HG02884 (cell line): ENCODE data around the gene SSH2.

Experiments used
- ATAC-seq: cut with Tn5 transposase; IDR thresholded peaks from one replicate; pipeline ENCODE4 v1.9.1; 2021; ENCODE audit warnings: mild to moderate bottlenecking, moderate library complexity; ENCODE audit not compliant: unreplicated experiment

SSH2 gene

DNA sequence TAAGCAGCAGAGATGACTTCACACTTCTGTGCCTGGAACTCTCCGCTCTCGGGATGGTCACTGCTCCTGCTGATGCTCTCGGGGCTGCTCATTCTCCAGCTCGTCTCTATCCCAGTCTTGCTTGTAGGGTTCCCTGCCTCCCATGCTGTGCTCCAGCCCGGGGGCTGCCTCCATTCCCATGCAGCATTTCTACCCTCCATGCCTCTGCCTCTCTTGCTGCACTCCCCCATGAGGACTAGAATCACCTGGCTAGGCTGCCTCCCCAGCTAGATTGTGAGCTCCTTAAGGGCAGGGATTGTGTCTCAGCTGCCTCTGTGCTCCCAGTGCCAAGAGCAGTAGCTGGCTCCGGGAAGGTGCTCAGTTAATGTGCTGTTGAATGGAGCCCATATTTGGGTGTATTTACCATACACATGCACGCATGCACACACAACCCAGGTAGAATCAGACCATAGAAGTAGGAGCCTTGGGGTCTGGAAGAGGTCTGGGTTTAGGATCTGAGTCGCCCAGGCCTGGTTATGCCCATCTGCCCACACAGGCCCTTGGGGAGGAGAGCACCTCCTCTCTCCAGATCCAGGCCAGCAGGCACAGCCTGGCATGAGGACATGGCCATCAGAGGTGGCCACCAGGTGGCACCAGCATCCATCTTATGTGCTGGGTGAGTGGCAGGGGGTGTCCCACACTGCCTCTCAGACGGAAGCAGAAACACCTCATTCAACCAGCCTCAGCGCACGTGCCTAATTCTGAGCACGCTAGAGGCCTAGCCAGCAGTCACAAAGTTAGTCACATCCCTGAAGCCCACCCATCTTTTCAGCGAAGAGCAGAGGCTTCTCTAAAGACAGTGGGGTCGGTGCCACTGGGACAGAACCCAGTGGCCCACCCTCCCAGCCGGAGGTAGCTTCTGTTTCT lies 349.9 kb downstream of the SSH2 start:
- ATAC-seq = peak; percentile 78

DNA sequence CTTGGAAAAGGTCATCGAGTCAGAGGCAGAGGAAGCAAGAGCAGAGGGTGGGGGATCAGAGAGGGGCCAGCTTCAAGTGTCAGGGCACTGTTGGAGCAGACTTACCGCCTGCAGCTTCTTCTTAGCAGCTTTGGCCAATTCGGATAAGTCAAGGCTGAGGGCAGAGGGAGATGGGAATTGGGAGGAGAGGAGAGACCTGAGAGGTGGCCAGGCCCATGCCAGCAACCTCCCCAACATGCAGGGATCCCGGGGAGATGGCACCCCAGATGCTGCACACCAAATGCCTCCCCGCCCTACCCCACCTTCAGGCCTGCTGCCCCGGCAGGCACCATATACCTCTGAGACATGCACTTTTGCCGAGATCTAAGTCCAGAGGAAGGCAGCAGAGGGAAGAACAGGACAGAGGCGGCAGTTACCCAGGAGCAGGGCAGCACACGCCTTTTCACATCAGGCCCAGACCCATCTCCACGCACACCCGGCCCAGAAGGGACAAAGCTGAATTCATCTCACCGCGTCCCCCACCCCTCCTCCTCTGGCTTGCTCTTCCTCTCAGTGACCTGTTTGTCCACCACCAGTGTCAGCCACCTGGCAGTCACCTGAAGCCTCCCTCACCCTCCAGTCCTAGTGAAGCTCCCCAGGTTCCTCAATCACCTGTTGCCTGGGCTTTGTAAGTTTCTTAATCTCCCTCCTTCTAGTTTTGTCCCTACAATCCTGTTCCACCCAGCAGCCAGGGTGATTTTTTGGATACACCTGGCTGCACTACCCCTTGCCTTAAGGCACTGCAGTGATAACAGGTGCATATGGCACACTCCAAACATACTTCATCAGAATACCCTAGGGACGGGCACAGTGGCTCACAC lies 351.2 kb downstream of the SSH2 start:
- ATAC-seq = no peak

DNA sequence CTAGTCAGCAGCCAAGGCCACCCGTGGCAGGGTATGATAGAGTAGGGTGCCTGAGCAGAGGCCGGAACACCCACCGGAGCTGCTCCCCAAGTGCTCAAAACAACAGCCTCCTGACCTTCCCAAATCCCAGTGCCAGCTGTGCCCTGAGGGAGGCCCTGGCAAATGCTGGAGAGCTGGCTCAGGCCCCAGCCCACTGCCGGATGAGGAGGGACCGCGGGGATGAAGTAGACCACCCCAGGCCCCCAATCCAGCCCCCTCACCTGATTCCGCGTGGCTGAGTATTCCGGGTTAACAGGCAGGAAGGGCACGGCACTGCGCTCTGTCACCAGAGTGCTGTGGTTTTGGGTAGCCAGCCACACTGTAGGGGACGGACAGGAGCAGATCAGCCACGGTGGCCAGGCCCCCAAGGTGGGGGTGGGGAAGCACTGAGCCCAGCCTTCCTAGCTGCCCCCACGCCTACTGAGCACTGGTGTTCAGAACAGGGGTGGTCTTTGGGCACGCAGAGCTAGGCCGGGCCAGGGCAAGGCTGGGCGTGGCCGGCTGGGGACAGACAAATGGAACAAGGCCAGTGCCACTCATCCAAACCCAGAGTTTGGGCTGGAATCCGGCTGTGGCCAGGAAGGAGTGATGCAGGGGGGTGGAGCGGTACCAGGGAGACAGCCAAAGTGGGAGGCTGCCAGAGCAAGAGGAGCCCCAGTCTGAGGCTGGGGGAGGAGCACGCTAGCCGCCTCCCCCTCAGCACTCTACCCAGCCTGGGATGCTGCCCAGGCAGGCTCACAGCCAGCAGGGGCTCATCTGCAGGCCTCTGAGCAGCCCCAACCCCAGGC lies 352.4 kb downstream of the SSH2 start:
- no peak for ATAC-seq

GRCh38 chr17:29577001-29577370 lies 353.0 kb downstream of the SSH2 start:
- no peak for ATAC-seq

DNA sequence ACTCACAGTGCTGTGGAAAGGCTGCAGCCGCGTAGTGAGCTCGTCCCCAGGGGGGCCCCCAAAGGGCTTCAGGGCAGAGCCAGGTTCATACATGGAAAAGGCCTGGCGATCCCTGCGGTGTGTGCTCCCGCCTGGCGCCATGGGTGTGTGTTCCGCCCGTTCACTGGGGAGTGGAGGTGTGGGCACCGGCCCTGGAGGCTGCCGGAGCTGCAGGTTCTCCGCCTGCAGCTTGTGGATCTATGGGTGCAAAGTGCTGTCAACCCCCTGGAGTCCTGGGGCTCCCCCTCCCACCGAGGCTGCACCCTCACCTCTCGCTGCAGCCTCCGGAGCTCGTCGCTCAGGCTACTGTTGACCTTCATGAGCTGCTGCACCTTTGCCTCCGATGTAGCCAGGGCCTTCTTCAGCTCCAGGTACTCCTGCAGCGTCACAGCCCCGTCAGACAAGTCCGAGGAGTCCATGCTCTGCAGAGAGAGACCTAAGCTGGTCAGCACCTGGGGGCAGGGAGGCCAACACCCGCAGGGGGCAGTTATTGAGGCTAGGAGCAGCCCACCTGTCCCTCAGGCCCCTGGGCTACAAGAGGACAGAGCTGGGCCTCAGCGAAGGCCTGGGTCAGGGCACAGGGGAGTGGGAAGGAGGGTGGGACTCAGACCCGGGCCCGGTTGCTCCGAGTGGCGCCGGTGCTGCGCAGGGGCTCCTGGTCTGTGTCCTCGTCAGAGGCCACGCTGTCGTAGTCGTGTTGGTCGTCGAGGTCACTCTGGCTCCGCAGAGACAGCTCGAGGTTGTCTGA lies 353.6 kb downstream of the SSH2 start:
- no peak for ATAC-seq
